NB4 (cell line): Measurements from ENCODE around the gene PRR7.

Experiments used
- CTCF ChIP-seq: IDR thresholded peaks from one replicate; pipeline ENCODE4 v1.5.1; 2012; ENCODE audit warnings: low read depth, low read length
- MYC ChIP-seq: IDR thresholded peaks from 2 replicates; pipeline ENCODE4 v1.6.1; 2011; ENCODE audit warnings: low read depth, low read length
- TF ChIP-seq, protein P1 (sequence below): IDR thresholded peaks from 2 replicates; pipeline ENCODE4 v1.6.1; 2011; ENCODE audit warnings: low read depth, low read length

DNA sequence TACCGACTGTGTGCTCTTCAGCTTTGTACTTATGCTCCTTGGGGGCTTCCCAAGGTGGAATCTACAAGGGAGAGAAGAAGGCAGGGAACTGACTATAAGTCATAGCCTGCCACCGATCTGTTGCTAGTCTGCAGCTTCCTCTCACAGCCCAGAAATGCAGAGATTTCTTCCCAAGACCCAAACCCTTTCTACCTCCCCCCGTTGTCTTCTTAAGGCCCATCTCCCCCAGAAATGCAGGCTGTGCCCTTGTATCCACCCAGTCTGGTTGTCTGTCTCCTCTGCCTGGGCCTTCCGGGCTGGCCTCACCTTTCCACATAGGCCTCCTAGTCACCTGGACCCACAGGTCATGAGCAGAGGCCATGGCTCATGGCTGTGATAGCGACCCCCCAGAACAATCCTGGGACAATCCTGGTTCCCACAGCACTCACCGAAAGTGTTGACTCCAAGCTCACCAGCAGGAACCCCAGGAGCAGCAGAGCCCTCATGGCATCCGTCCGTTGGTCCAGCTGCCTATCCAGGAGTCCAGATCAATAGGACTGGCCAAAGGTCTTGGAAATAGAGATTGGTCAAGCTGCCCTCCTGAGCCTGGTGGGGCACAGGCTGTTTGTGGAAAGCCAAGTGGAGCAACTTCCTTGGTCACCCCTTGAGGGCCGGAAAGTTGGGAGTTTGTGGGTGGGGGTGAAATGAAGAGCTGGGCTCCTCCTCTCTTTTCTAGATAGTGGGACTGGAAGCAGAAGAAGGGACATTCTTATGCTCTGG, 37.4 kb upstream of the PRR7 start, which contains the start of gene F12:
- TF ChIP-seq CTCF (no peak), MYC (no peak)
- TF ChIP-seq, protein P1, sequence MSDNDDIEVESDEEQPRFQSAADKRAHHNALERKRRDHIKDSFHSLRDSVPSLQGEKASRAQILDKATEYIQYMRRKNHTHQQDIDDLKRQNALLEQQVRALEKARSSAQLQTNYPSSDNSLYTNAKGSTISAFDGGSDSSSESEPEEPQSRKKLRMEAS: no peak
